ENCODE results near the gene POU2F3.
A peak's percentile ranks its signal among the peaks of the same experiment; 100 is the strongest.

POU2F3 gene

GRCh38 chr11:120226714-120227113 is 13.2 kb upstream of the POU2F3 start:
- DNase-seq: no peak

GRCh38 chr11:120227228-120227852 is 12.6 kb upstream of the POU2F3 start:
- DNase-seq: no peak

- no peak for DNase-seq
Measured at GRCh38 chr11:120228794-120229384, 11.1 kb upstream of the POU2F3 start.

GRCh38 chr11:120229451-120230424 is 10.2 kb upstream of the POU2F3 start:
- peak; percentile 53 to 63 for DNase-seq

- no peak for DNase-seq
Measured at GRCh38 chr11:120230433-120231071, 9.4 kb upstream of the POU2F3 start.

- no peak for DNase-seq
Measured at GRCh38 chr11:120231963-120232362, 8.0 kb upstream of the POU2F3 start.

- no peak for DNase-seq
Measured at GRCh38 chr11:120233207-120233803, 6.6 kb upstream of the POU2F3 start.

- DNase-seq: peak; percentile 13 to 44
Measured at GRCh38 chr11:120235024-120235628, 4.8 kb upstream of the POU2F3 start.

GRCh38 chr11:120236169-120237107 is 3.5 kb upstream of the POU2F3 start:
- DNase-seq: no peak

GRCh38 chr11:120238968-120239620 is 846 bp upstream of the POU2F3 start:
- DNase-seq: no peak

- DNase-seq: no peak
Measured at GRCh38 chr11:120240866-120241265, 926 bp downstream of the POU2F3 start.

GRCh38 chr11:120241277-120241676 is 1.3 kb downstream of the POU2F3 start:
- DNase-seq: no peak

- DNase-seq: no peak
Measured at GRCh38 chr11:120243221-120243620, 3.3 kb downstream of the POU2F3 start.

- DNase-seq: no peak
Measured at GRCh38 chr11:120244476-120245365, 4.8 kb downstream of the POU2F3 start.

GRCh38 chr11:120245434-120245833 is 5.5 kb downstream of the POU2F3 start:
- DNase-seq: no peak

GRCh38 chr11:120248551-120249278 is 8.8 kb downstream of the POU2F3 start:
- DNase-seq: peak; percentile 18 to 41

GRCh38 chr11:120249279-120250262 is 9.6 kb downstream of the POU2F3 start:
- no peak for DNase-seq

Data from Kasumi-1 (cell line).